Neuron (in vitro differentiated cells): Measurements from ENCODE around the gene KDELR3.
"Not testable (repeated sequence)": the region's sequence is repeated elsewhere in the genome, so short reads cannot be mapped to it uniquely, and the experiment has no call there.

Experiments
- H2AFZ ChIP-seq: one replicate; pipeline ENCODE4 v1.6.1; 2013; ENCODE audit warnings: low read depth, mild to moderate bottlenecking, inconsistent platforms, low read length, moderate library complexity
- H3K27me3 ChIP-seq: one replicate; pipeline ENCODE4 v1.6.1; 2013; ENCODE audit warnings: low read length; ENCODE audit not compliant: insufficient read depth
- H3K36me3 ChIP-seq: one replicate; pipeline ENCODE4 v1.6.1; 2013; ENCODE audit warnings: low read length; ENCODE audit not compliant: insufficient read depth
- H3K4me1 ChIP-seq: one replicate; pipeline ENCODE4 v1.6.1; 2013; ENCODE audit warnings: low read length; ENCODE audit not compliant: insufficient read depth
- H3K4me3 ChIP-seq: 2 replicates; pipeline ENCODE4 v1.5.1; 2013; ENCODE audit warnings: mild to moderate bottlenecking, low read length, moderate library complexity
- H3K9me3 ChIP-seq: one replicate; pipeline ENCODE4 v1.6.1; 2013; ENCODE audit warnings: low read length

Gene KDELR3

GRCh38 chr22:38468443-38469305, 778 bp downstream of the KDELR3 start:
- H3K4me1 ChIP-seq = peaks cover 18% of the 10 kb centered on the region
- H2AFZ ChIP-seq = peak overlapping the region; percentile 37
- peak overlapping the region; percentile 26 for H3K4me3 ChIP-seq
- no peaks in the 10 kb centered on the region for H3K9me3 ChIP-seq
- H3K27me3 ChIP-seq = peaks cover 43% of the 10 kb centered on the region
- H3K36me3 ChIP-seq = no peaks in the 10 kb centered on the region

- no peaks in the 10 kb centered on the region for H3K9me3 ChIP-seq
- H3K36me3 ChIP-seq = no peaks in the 10 kb centered on the region
- H2AFZ ChIP-seq = no peak overlapping the region
- peaks cover 43% of the 10 kb centered on the region for H3K27me3 ChIP-seq
- H3K4me3 ChIP-seq = no peak overlapping the region
- peaks cover 13% of the 10 kb centered on the region for H3K4me1 ChIP-seq
These were observed 1.4 kb downstream of the KDELR3 start for GRCh38 chr22:38469306-38469781.

- not testable (repeated sequence) for H3K4me3 ChIP-seq, H3K9me3 ChIP-seq, H3K36me3 ChIP-seq, H2AFZ ChIP-seq
- peaks cover 13% of the 10 kb centered on the region for H3K4me1 ChIP-seq
- peaks cover 41% of the 10 kb centered on the region for H3K27me3 ChIP-seq
These were observed 2.3 kb downstream of the KDELR3 start for GRCh38 chr22:38470179-38470578.

GRCh38 chr22:38471237-38471636, 3.3 kb downstream of the KDELR3 start:
- peaks cover 13% of the 10 kb centered on the region for H3K4me1 ChIP-seq
- no peak overlapping the region for H2AFZ ChIP-seq
- H3K27me3 ChIP-seq = peaks cover 33% of the 10 kb centered on the region
- H3K9me3 ChIP-seq = no peaks in the 10 kb centered on the region
- no peaks in the 10 kb centered on the region for H3K36me3 ChIP-seq
- no peak overlapping the region for H3K4me3 ChIP-seq

GRCh38 chr22:38474003-38474607, 6.2 kb downstream of the KDELR3 start:
- H3K4me1 ChIP-seq = no peaks in the 10 kb centered on the region
- H2AFZ ChIP-seq = no peak overlapping the region
- H3K27me3 ChIP-seq = peaks cover 7% of the 10 kb centered on the region
- no peaks in the 10 kb centered on the region for H3K36me3 ChIP-seq
- H3K4me3 ChIP-seq = no peak overlapping the region
- no peaks in the 10 kb centered on the region for H3K9me3 ChIP-seq

GRCh38 chr22:38477585-38477984, 9.7 kb downstream of the KDELR3 start:
- H3K4me3 ChIP-seq = no peak overlapping the region
- no peak overlapping the region for H2AFZ ChIP-seq
- H3K4me1 ChIP-seq = no peaks in the 10 kb centered on the region
- no peaks in the 10 kb centered on the region for H3K9me3 ChIP-seq
- H3K27me3 ChIP-seq = no peaks in the 10 kb centered on the region
- H3K36me3 ChIP-seq = peaks cover 16% of the 10 kb centered on the region

- no peak overlapping the region for H3K4me3 ChIP-seq
- no peak overlapping the region for H2AFZ ChIP-seq
- H3K27me3 ChIP-seq = no peaks in the 10 kb centered on the region
- no peaks in the 10 kb centered on the region for H3K9me3 ChIP-seq
- H3K4me1 ChIP-seq = no peaks in the 10 kb centered on the region
- H3K36me3 ChIP-seq = peaks cover 33% of the 10 kb centered on the region
These were observed 11.4 kb downstream of the KDELR3 start for GRCh38 chr22:38479096-38479837.

GRCh38 chr22:38481162-38481870, 13.4 kb downstream of the KDELR3 start:
- Histone ChIP-seq H3K27me3 (no peaks in the 10 kb centered on the region), H2AFZ (no peak overlapping the region), H3K4me1 (no peaks in the 10 kb centered on the region), H3K9me3 (no peaks in the 10 kb centered on the region), H3K4me3 (no peak overlapping the region), H3K36me3 (peaks cover 52% of the 10 kb centered on the region)

GRCh38 chr22:38481871-38482332, 14.0 kb downstream of the KDELR3 start:
- Histone ChIP-seq H3K4me3 (no peak overlapping the region), H3K4me1 (no peaks in the 10 kb centered on the region), H3K9me3 (no peaks in the 10 kb centered on the region), H3K36me3 (peaks cover 58% of the 10 kb centered on the region), H3K27me3 (no peaks in the 10 kb centered on the region), H2AFZ (no peak overlapping the region)

- Histone ChIP-seq H3K4me3 (no peak overlapping the region), H3K27me3 (no peaks in the 10 kb centered on the region), H3K4me1 (no peaks in the 10 kb centered on the region), H3K9me3 (no peaks in the 10 kb centered on the region), H2AFZ (no peak overlapping the region), H3K36me3 (peaks cover 64% of the 10 kb centered on the region)
These were observed 14.9 kb downstream of the KDELR3 start for GRCh38 chr22:38482662-38483308.

- Histone ChIP-seq H3K9me3 (no peaks in the 10 kb centered on the region), H3K36me3 (peaks cover 78% of the 10 kb centered on the region), H3K27me3 (no peaks in the 10 kb centered on the region), H3K4me3 (no peak overlapping the region), H2AFZ (no peak overlapping the region), H3K4me1 (no peaks in the 10 kb centered on the region)
These were observed 16.3 kb downstream of the KDELR3 start for GRCh38 chr22:38484244-38484643.

GRCh38 chr22:38485783-38486182, 17.9 kb downstream of the KDELR3 start:
- Histone ChIP-seq H3K4me1 (no peaks in the 10 kb centered on the region), H3K4me3 (no peak overlapping the region), H3K36me3 (peaks cover 94% of the 10 kb centered on the region), H3K27me3 (no peaks in the 10 kb centered on the region), H2AFZ (no peak overlapping the region), H3K9me3 (no peaks in the 10 kb centered on the region)
